Nucleus accumbens (tissue), 56 donors: ENCODE results near the gene MICAL3.
"Not testable (repeated sequence)": the region's sequence is repeated elsewhere in the genome, so short reads cannot be mapped to it uniquely, and the experiment has no call there.

Experiments
- DNase-seq, 56 donors: peaks; one replicate each; lab custom pipeline; 2025; lab: John Stamatoyannopoulos, UW

The MICAL3 gene

GRCh38 chr22:18000441-18001039 lies 23.8 kb downstream of the MICAL3 start:
- DNase-seq, result peak in 1 of 56 donors; percentile 12

- no peak for DNase-seq
Observed at GRCh38 chr22:17999851-18000250, 24.5 kb downstream of the MICAL3 start.

GRCh38 chr22:17998913-17999312 lies 25.4 kb downstream of the MICAL3 start:
- DNase-seq, result no peak

- no peak for DNase-seq
Observed at GRCh38 chr22:17997456-17997855, 26.9 kb downstream of the MICAL3 start.

- not testable (repeated sequence) for DNase-seq
Observed at GRCh38 chr22:17995256-17995655, 29.1 kb downstream of the MICAL3 start.

- no peak for DNase-seq
Observed at GRCh38 chr22:17994424-17995108, 29.8 kb downstream of the MICAL3 start.

GRCh38 chr22:17992976-17993375 lies 31.4 kb downstream of the MICAL3 start:
- DNase-seq, result not testable (repeated sequence)

- not testable (repeated sequence) for DNase-seq
Observed at GRCh38 chr22:17991992-17992391, 32.4 kb downstream of the MICAL3 start.

GRCh38 chr22:17990942-17991341 lies 33.4 kb downstream of the MICAL3 start:
- DNase-seq, result no peak

GRCh38 chr22:17990147-17990546 lies 34.2 kb downstream of the MICAL3 start:
- DNase-seq, result no peak

GRCh38 chr22:17988800-17989513 lies 35.4 kb downstream of the MICAL3 start:
- no peak for DNase-seq

- no peak for DNase-seq
Observed at GRCh38 chr22:17985606-17986005, 38.8 kb downstream of the MICAL3 start.

- not testable (repeated sequence) for DNase-seq
Observed at GRCh38 chr22:17985071-17985470, 39.3 kb downstream of the MICAL3 start.

GRCh38 chr22:17984114-17984513 lies 40.2 kb downstream of the MICAL3 start:
- no peak for DNase-seq

GRCh38 chr22:17982572-17983141 lies 41.7 kb downstream of the MICAL3 start:
- DNase-seq, result no peak

- DNase-seq, result no peak
Observed at GRCh38 chr22:17981497-17981896, 42.9 kb downstream of the MICAL3 start.

- peak in 2 of 56 donors; percentile 10 to 15 for DNase-seq
Observed at GRCh38 chr22:17980638-17981051, 43.7 kb downstream of the MICAL3 start.

GRCh38 chr22:17980015-17980590 lies 44.3 kb downstream of the MICAL3 start:
- DNase-seq, result no peak

GRCh38 chr22:17978027-17978426 lies 46.3 kb downstream of the MICAL3 start:
- DNase-seq, result no peak

GRCh38 chr22:17977371-17977770 lies 47.0 kb downstream of the MICAL3 start:
- no peak for DNase-seq

GRCh38 chr22:17976121-17976520 lies 48.2 kb downstream of the MICAL3 start:
- no peak for DNase-seq
